Measurements from ENCODE around the gene ASPN.

Gene ASPN

GRCh38 chr9:92468206-92468605, 14.1 kb downstream of the ASPN start:
- DNase-seq (ENCODE audit: low read depth): no peak

GRCh38 chr9:92467511-92467910, 14.8 kb downstream of the ASPN start:
- no peak for DNase-seq (ENCODE audit: low read depth)

GRCh38 chr9:92467041-92467440, 15.3 kb downstream of the ASPN start:
- no peak for DNase-seq (ENCODE audit: low read depth)

GRCh38 chr9:92463984-92464383, 18.3 kb downstream of the ASPN start:
- no peak for DNase-seq (ENCODE audit: low read depth)

- DNase-seq (ENCODE audit: low read depth): no peak
Observed at GRCh38 chr9:92463387-92463786, 18.9 kb downstream of the ASPN start.

GRCh38 chr9:92457576-92457975, 24.7 kb downstream of the ASPN start:
- DNase-seq (ENCODE audit: low read depth): no peak

GRCh38 chr9:92455217-92455616, 27.1 kb downstream of the ASPN start:
- no peak for DNase-seq (ENCODE audit: low read depth)

- DNase-seq (ENCODE audit: low read depth): no peak
Observed at GRCh38 chr9:92446536-92446935, 35.8 kb downstream of the ASPN start.

GRCh38 chr9:92444841-92445240, 37.5 kb downstream of the ASPN start:
- no peak for DNase-seq (ENCODE audit: low read depth)

- DNase-seq (ENCODE audit: low read depth): no peak
Observed at GRCh38 chr9:92440751-92441046, 41.6 kb downstream of the ASPN start.

GRCh38 chr9:92439921-92440750, 42.2 kb downstream of the ASPN start:
- DNase-seq (ENCODE audit: low read depth): no peak

- DNase-seq (ENCODE audit: low read depth): no peak
Observed at GRCh38 chr9:92438900-92439526, 43.3 kb downstream of the ASPN start.

- no peak for DNase-seq (ENCODE audit: low read depth)
Observed at GRCh38 chr9:92435263-92435662, 47.0 kb downstream of the ASPN start.

GRCh38 chr9:92432972-92433548, 49.2 kb downstream of the ASPN start:
- no peak for DNase-seq (ENCODE audit: low read depth)

GRCh38 chr9:92432350-92432749, 50.0 kb downstream of the ASPN start:
- no peak for DNase-seq (ENCODE audit: low read depth)

GRCh38 chr9:92429836-92430235, 52.5 kb downstream of the ASPN start:
- no peak for DNase-seq (ENCODE audit: low read depth)

- DNase-seq (ENCODE audit: low read depth): no peak
Observed at GRCh38 chr9:92426501-92427145, 55.7 kb downstream of the ASPN start.

GRCh38 chr9:92425474-92425873, 56.8 kb downstream of the ASPN start:
- no peak for DNase-seq (ENCODE audit: low read depth)

GRCh38 chr9:92424340-92424739, 58.0 kb downstream of the ASPN start, which contains the start of gene OMD:
Gene OMD, minus strand, starts transcription at chr9:92424471. Its CDS starts 6,913 bp downstream, at chr9:92417558.
- no peak for DNase-seq (ENCODE audit: low read depth)

- DNase-seq (ENCODE audit: low read depth): no peak
Observed at GRCh38 chr9:92423612-92424011, 58.7 kb downstream of the ASPN start.

- no peak for DNase-seq (ENCODE audit: low read depth)
Observed at GRCh38 chr9:92422611-92423338, 59.5 kb downstream of the ASPN start.

GRCh38 chr9:92414566-92414965, 67.7 kb downstream of the ASPN start:
- no peak for DNase-seq (ENCODE audit: low read depth)

Measured in T follicular helper cell (primary cell).